ENCODE data around the gene CCDC177.

DNA sequence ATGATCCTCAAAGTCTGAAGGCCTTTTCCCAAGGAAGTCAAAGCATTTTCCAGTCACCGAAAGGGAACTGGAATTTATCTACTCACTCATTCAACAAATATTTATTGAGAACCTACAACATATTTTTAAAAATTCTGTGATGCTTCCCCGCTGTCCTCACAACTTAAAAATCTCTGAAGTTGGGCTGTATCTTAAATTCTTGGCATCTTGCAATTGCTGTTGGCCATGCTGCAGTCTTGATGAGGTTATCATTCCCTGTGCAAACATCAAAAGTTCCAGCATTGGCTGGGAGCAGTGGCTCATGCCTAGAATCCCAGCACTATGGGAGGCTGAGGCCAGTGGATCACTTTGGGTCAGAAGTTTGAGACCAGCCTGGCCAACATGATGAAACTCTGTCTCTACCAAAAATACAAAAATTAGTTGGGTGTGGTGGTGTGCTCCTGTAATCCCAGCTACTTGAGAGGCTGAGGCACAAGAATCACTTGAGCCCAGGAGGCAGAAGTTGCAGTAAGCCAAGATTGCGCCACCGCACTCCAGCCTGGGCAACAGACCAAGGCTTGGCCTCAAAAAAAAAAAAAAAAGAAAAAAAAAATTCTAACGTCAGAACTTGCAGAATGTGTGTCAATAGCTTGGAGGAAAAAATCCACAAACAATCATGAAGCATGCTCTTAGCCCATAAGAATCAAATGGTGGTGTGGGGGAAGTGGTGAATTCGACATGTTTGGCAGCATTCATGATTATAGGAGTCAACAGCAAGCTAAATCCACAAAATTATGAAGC is 34.9 kb downstream of the CCDC177 start:
- TF ChIP-seq, protein P1, sequence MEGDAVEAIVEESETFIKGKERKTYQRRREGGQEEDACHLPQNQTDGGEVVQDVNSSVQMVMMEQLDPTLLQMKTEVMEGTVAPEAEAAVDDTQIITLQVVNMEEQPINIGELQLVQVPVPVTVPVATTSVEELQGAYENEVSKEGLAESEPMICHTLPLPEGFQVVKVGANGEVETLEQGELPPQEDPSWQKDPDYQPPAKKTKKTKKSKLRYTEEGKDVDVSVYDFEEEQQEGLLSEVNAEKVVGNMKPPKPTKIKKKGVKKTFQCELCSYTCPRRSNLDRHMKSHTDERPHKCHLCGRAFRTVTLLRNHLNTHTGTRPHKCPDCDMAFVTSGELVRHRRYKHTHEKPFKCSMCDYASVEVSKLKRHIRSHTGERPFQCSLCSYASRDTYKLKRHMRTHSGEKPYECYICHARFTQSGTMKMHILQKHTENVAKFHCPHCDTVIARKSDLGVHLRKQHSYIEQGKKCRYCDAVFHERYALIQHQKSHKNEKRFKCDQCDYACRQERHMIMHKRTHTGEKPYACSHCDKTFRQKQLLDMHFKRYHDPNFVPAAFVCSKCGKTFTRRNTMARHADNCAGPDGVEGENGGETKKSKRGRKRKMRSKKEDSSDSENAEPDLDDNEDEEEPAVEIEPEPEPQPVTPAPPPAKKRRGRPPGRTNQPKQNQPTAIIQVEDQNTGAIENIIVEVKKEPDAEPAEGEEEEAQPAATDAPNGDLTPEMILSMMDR (IDR thresholded peaks at IDR 0.05; ENCODE audit: borderline replicate concordance, extremely low read depth, low read length, poor library complexity, severe bottlenecking) = no peak
- TF ChIP-seq EZH2 (IDR thresholded peaks at IDR 0.05; ENCODE audit: borderline replicate concordance, low read depth, low read length, severe bottlenecking) = no peak
